ENCODE results near the gene DSCAML1.

Gene DSCAML1

DNA sequence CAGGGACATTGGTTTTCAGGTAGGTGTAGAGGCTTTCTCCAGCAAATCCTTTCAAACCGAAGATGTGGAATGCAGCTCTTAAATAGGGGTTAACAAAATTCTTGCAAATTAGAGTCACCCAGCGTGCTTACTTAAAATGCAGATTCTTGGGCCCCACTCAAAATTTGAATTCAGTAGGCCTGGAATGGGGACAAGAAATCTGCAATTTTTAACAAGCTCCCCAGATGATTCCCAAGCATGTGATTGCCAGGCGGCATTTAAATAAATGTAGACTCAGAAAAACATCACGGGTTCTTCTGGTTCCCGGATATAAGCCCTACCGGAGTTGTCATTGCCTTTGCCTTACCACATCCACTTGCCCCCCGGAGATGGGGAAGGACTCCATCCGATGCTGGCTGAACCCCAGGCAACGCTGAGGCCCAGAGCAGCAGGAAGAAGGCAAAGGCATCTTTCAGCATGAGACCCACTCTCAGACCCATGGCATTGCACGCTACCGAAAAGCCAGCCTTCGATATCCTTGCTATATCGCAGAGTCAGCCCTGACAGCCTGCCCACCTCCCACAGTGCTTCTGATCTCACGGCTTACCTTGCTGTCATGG, 134.2 kb downstream of the DSCAML1 start:
- Histone ChIP-seq H3K27me3 (peaks cover 0 to 3% of the 10 kb centered on the region in 2 donors), H3K27ac (no peak overlapping the region), H3K4me1 (peaks cover 0 to 7% (median 0%) of the 10 kb centered on the region in 4 donors), H3K9me3 (no peaks in the 10 kb centered on the region), H3K4me3 (no peak overlapping the region), H3K36me3 (no peaks in the 10 kb centered on the region)
- DNase-seq: no peak
- TF ChIP-seq, protein P1, sequence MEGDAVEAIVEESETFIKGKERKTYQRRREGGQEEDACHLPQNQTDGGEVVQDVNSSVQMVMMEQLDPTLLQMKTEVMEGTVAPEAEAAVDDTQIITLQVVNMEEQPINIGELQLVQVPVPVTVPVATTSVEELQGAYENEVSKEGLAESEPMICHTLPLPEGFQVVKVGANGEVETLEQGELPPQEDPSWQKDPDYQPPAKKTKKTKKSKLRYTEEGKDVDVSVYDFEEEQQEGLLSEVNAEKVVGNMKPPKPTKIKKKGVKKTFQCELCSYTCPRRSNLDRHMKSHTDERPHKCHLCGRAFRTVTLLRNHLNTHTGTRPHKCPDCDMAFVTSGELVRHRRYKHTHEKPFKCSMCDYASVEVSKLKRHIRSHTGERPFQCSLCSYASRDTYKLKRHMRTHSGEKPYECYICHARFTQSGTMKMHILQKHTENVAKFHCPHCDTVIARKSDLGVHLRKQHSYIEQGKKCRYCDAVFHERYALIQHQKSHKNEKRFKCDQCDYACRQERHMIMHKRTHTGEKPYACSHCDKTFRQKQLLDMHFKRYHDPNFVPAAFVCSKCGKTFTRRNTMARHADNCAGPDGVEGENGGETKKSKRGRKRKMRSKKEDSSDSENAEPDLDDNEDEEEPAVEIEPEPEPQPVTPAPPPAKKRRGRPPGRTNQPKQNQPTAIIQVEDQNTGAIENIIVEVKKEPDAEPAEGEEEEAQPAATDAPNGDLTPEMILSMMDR (IDR thresholded peaks at IDR 0.05): no peak
- intact Hi-C loops (cut with DNase I; ENCODE audit: low total_unique reads): no loop called here

DNA sequence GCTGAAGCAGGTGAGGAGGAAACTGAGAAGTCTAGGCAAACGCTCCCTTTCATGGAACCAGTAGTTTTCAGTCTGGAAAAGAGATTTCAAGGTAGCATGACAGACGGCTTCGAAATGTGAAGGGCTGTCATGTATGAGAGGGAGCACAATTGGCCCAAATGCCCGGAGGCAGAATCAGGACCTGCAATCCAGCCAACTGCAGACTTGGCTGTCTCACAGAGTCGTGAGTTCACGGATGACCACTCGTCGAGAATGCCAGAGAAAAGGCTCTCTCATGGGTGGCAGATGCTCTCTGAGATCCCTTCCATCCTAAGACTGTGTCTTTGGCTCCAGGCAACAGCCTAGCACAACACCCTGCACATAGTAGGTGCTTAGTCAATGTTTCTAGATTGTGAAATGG, 134.8 kb downstream of the DSCAML1 start:
- intact Hi-C loops (cut with DNase I; ENCODE audit: low total_unique reads): no loop called here
- no peak overlapping the region for H3K27ac ChIP-seq
- H3K4me3 ChIP-seq: no peak overlapping the region
- no peaks in the 10 kb centered on the region for H3K9me3 ChIP-seq
- no peak for DNase-seq
- no peaks in the 10 kb centered on the region for H3K36me3 ChIP-seq
- peaks cover 0 to 3% of the 10 kb centered on the region in 2 donors for H3K27me3 ChIP-seq
- H3K4me1 ChIP-seq: peaks cover 0 to 7% (median 0%) of the 10 kb centered on the region in 4 donors
- TF ChIP-seq, protein P1 (IDR thresholded peaks at IDR 0.05): no peak

DNA sequence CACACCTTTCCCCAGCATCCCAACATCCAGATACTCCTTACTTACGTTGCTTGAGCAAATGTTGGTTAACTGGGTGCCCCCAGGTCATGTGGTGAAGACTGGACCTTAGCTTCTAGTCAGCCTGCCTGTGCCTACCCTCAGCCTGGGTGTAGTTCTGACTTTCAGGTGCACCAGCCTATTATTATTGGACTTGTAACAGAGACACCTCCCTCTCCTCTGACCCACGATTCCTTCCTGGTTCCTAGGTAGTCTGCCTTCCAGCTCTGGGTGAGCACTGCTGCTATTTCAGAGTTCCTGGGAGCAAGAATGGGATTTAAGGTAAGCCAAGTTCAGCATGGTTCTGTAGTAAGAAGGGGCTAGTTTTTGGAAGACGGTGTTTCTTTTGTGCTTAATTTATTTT, 138.2 kb downstream of the DSCAML1 start:
- TF ChIP-seq, protein P1 (IDR thresholded peaks at IDR 0.05): no peak
- no peak for DNase-seq
- Histone ChIP-seq H3K27me3 (no peaks in the 10 kb centered on the region), H3K4me3 (no peak overlapping the region), H3K4me1 (peaks cover 0 to 4% (median 0%) of the 10 kb centered on the region in 4 donors), H3K27ac (no peak overlapping the region), H3K9me3 (no peaks in the 10 kb centered on the region), H3K36me3 (no peaks in the 10 kb centered on the region)
- intact Hi-C loops (cut with DNase I; ENCODE audit: low total_unique reads): no loop called here

DNA sequence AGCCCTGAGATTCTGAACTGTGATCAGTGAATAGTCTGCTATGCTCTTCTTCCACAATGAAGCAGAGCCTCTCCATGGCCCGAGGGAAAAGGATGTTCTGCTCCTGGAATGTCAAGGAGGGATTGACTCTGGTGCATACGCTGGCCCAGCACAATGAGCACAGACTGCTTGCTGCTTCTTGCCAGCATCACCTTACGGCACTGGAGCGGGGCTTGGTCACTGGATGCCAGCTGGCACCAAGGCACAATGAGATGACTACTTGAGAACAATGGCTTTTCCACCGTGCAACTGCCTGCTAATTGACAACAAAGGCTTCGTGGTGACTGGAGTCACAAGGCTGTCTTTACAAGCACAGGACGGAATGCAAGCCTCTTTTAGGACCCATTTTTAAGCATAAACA, 139.2 kb downstream of the DSCAML1 start:
- no peak overlapping the region for H3K27ac ChIP-seq

DNA sequence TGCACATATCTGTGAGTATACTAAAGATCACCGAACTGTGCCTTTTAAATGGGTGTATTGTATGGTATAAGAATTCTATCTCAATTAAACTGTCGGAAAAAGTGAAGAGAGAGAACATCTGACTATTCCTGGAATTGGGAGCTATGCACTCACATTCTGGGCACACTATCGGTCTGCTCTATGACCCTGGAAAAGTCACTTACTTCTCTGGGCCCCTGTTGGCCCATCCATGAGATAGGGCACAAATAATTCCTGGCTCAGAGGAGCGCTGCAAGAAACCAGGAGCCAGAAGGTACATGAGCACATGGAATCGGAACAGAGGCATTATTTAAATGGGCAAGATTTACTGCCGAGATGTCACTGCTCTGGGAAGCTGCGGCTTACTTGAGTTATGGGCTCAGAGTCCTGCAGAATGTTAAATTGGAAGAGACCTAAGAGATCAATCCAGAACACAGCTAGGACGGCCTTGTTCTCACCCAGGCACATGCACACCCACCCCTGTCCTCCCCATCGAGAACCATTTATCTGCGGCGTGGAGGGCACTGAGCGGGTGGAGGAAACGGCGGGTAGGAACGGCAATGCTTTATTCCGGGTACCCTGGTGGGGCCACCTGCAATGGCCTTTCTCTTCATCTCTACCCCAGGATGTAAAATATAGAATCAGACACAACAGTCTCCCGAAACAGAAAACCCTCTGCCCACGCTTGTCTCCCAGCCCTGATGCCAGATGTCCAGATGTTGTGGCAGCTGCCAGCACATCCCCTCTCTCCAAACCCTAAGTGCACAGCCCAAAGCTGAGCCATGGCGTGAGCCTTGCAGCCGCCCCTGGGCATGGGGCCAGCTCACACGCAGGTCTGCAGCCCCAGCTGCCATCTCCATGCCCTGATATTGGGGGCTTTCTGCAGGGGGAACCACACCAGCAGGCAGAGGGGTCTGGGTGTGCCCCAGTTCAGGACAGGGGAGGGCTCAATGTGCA, 142.4 kb downstream of the DSCAML1 start:
- intact Hi-C loops (cut with DNase I; ENCODE audit: low total_unique reads): no loop called here
- Histone ChIP-seq H3K4me1 (no peaks in the 10 kb centered on the region), H3K9me3 (no peaks in the 10 kb centered on the region), H3K36me3 (no peaks in the 10 kb centered on the region), H3K4me3 (no peak overlapping the region), H3K27ac (no peak overlapping the region), H3K27me3 (no peaks in the 10 kb centered on the region)
- no peak for DNase-seq
- TF ChIP-seq, protein P1 (IDR thresholded peaks at IDR 0.05): no peak

More for the DNA sequence above, 139.2 kb downstream of the DSCAML1 start:
- intact Hi-C loops (cut with DNase I; ENCODE audit: low total_unique reads): no loop called here
- no peak for DNase-seq
- Histone ChIP-seq H3K4me1 (no peaks in the 10 kb centered on the region), H3K4me3 (no peak overlapping the region), H3K9me3 (no peaks in the 10 kb centered on the region), H3K27me3 (no peaks in the 10 kb centered on the region), H3K36me3 (no peaks in the 10 kb centered on the region)
- TF ChIP-seq, protein P1 (IDR thresholded peaks at IDR 0.05): no peak
